Measurements from ENCODE around the gene VCL. TPM values are rescaled to one million over a fixed set of nuclear protein-coding genes. Genes with fewer than 3 reads are reported as not detected.
"Not testable (repeated sequence)": the region's sequence is repeated elsewhere in the genome, so short reads cannot be mapped to it uniquely, and the experiment has no call there.

The VCL gene
- total and polyA plus RNA-seq, 4 donors, result 4.3 to 37.8 (median 17.3) TPM

GRCh38 chr10:73956476-73957359 lies 41.2 kb upstream of the VCL start:
- peak overlapping the region; percentile 28 to 32 for H3K27ac ChIP-seq (ENCODE audit: low read depth in 1 of 2, low read length in 2 of 2)
- H3K27me3 ChIP-seq (ENCODE audit: control insufficient read depth in 4 of 4, insufficient read depth in 4 of 4, low read length in 3 of 4), result no peaks in the 10 kb centered on the region
- no peak for DNase-seq (ENCODE audit: low spot score)
- TF ChIP-seq NR2F2 (IDR thresholded peaks at IDR 0.05), result peak; percentile 57
- TF ChIP-seq HNF4G (IDR thresholded peaks at IDR 0.05), result no peak
- no peaks in the 10 kb centered on the region for H3K9me3 ChIP-seq (ENCODE audit: control insufficient read depth in 4 of 4, low read length in 3 of 4)
- H3K36me3 ChIP-seq (ENCODE audit: control insufficient read depth in 4 of 4, insufficient read depth in 3 of 4, low read depth in 1 of 4, low read length in 3 of 4), result no peaks in the 10 kb centered on the region
- 68% methylated on average over 9 of the region's 9 CpGs for WGBS
- H3K4me1 ChIP-seq (ENCODE audit: control insufficient read depth in 4 of 4, insufficient read depth in 4 of 4, low read length in 3 of 4), result peaks cover 0 to 6% (median 3%) of the 10 kb centered on the region in 4 donors
- no peak overlapping the region for H3K4me3 ChIP-seq (ENCODE audit: low read depth in 1 of 3, low read length in 3 of 3)
- H3K9ac ChIP-seq (ENCODE audit: low read depth in 1 of 2, low read length in 2 of 2), result peak overlapping the region in 1 of 2 donors; percentile 51

- TF ChIP-seq RXRA (IDR thresholded peaks at IDR 0.05), result peak in 1 of 2 donors; percentile 29
- no peak for TF ChIP-seq CTCF (IDR thresholded peaks at IDR 0.05; ENCODE audit: low read depth, low read length, missing input control)
- TF ChIP-seq SP1 (IDR thresholded peaks at IDR 0.05), result peak; percentile 50
- TF ChIP-seq HNF4A (conservative IDR thresholded peaks at IDR 0.05), result peak in 1 of 2 donors; percentile 10
- H3K36me3 ChIP-seq (ENCODE audit: control insufficient read depth in 4 of 4, insufficient read depth in 3 of 4, low read depth in 1 of 4, low read length in 3 of 4), result no peaks in the 10 kb centered on the region
- H3K27ac ChIP-seq (ENCODE audit: low read depth in 1 of 2, low read length in 2 of 2), result no peak overlapping the region
- no peak for DNase-seq (ENCODE audit: low spot score)
- H3K9ac ChIP-seq (ENCODE audit: low read depth in 1 of 2, low read length in 2 of 2), result no peak overlapping the region
- peaks cover 0 to 6% (median 3%) of the 10 kb centered on the region in 4 donors for H3K4me1 ChIP-seq (ENCODE audit: control insufficient read depth in 4 of 4, insufficient read depth in 4 of 4, low read length in 3 of 4)
- 72% methylated on average over 6 of the region's 6 CpGs for whole genome bisulfite sequencing
- H3K4me3 ChIP-seq (ENCODE audit: low read depth in 1 of 3, low read length in 3 of 3), result no peak overlapping the region
- no peaks in the 10 kb centered on the region for H3K9me3 ChIP-seq (ENCODE audit: control insufficient read depth in 4 of 4, low read length in 3 of 4)
- no peaks in the 10 kb centered on the region for H3K27me3 ChIP-seq (ENCODE audit: control insufficient read depth in 4 of 4, insufficient read depth in 4 of 4, low read length in 3 of 4)
These were observed 38.3 kb upstream of the VCL start for GRCh38 chr10:73959484-73960243.

- Histone ChIP-seq H3K27me3 (ENCODE audit: control insufficient read depth in 4 of 4, insufficient read depth in 4 of 4, low read length in 3 of 4) (no peaks in the 10 kb centered on the region), H3K9me3 (ENCODE audit: control insufficient read depth in 4 of 4, low read length in 3 of 4) (no peaks in the 10 kb centered on the region), H3K36me3 (ENCODE audit: control insufficient read depth in 4 of 4, insufficient read depth in 3 of 4, low read depth in 1 of 4, low read length in 3 of 4) (no peaks in the 10 kb centered on the region), H3K9ac (ENCODE audit: low read depth in 1 of 2, low read length in 2 of 2) (no peak overlapping the region), H3K4me1 (ENCODE audit: control insufficient read depth in 4 of 4, insufficient read depth in 4 of 4, low read length in 3 of 4) (peaks cover 0 to 6% (median 0%) of the 10 kb centered on the region in 4 donors), H3K4me3 (ENCODE audit: low read depth in 1 of 3, low read length in 3 of 3) (no peak overlapping the region), H3K27ac (ENCODE audit: low read depth in 1 of 2, low read length in 2 of 2) (no peak overlapping the region)
- DNase-seq (ENCODE audit: low spot score), result no peak
- TF ChIP-seq FOXA1 (IDR thresholded peaks at IDR 0.05), result no peak
- no peak for TF ChIP-seq SP1 (IDR thresholded peaks at IDR 0.05)
- no peak for TF ChIP-seq NR2F2 (IDR thresholded peaks at IDR 0.05)
- no peak for TF ChIP-seq REST (IDR thresholded peaks at IDR 0.05)
- no peak for TF ChIP-seq RXRA (IDR thresholded peaks at IDR 0.05)
- 97% methylated on average over 2 of the region's 2 CpGs for WGBS
These were observed 35.5 kb upstream of the VCL start for GRCh38 chr10:73962386-73962785.

GRCh38 chr10:73963533-73963932 lies 34.4 kb upstream of the VCL start:
- WGBS, result 96% methylated on average over 12 of the region's 12 CpGs
- H3K27ac ChIP-seq (ENCODE audit: low read depth in 1 of 2, low read length in 2 of 2); H3K4me3 ChIP-seq (ENCODE audit: low read depth in 1 of 3, low read length in 3 of 3); H3K4me1 ChIP-seq (ENCODE audit: control insufficient read depth in 4 of 4, insufficient read depth in 4 of 4, low read length in 3 of 4); H3K27me3 ChIP-seq (ENCODE audit: control insufficient read depth in 4 of 4, insufficient read depth in 4 of 4, low read length in 3 of 4); H3K9ac ChIP-seq (ENCODE audit: low read depth in 1 of 2, low read length in 2 of 2); DNase-seq (ENCODE audit: low spot score); H3K36me3 ChIP-seq (ENCODE audit: control insufficient read depth in 4 of 4, insufficient read depth in 3 of 4, low read depth in 1 of 4, low read length in 3 of 4); H3K9me3 ChIP-seq (ENCODE audit: control insufficient read depth in 4 of 4, low read length in 3 of 4): not testable (repeated sequence)
